ENCODE measurements around the gene ERN1.
"Not testable (repeated sequence)": the region's sequence is repeated elsewhere in the genome, so short reads cannot be mapped to it uniquely, and the experiment has no call there.

ERN1 gene

DNA sequence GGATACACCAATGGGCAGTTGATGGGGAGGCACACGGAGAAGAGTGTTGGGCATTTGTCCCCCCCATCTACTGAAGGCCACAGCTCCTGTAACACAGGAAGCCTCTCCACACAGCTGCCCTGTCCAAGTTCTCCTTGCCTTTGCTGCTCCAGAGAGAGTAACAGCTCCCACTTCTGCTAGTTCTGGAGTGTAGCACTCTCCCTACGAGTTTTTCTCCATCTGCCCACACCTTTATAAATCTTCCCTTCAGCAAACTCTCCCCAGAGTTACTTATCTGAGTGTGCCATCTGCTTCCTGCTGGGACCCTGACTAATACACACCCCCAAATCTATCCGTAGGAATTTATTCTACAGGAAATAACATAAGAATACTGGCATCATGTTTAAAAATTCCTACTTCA is 42.6 kb upstream of the ERN1 start:
- TF ChIP-seq CTCF (IDR thresholded peaks at IDR 0.05; ENCODE audit: extremely low read depth, missing control alignments) = no peak
- no peak for DNase-seq (ENCODE audit: low spot score)

DNA sequence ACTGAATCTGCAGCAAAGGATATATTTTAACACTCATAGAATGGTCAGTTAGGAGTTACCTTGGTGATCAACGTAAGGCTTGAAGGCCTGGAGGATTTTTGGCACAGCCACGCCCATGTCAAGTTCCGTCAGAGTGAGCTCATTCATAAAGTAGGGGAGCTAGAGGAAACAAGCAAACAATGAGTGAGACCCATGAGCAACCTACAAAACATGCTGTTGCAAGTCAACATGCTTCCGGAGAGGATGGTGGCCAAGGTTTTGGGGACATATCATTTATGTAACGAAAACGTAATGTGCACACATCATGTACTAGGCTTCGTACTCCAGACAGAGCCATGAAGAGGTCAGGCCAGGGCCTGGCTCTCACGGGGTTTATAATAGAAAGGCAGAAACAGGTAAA is 41.1 kb upstream of the ERN1 start:
- no peak for TF ChIP-seq CTCF (IDR thresholded peaks at IDR 0.05; ENCODE audit: extremely low read depth, missing control alignments)
- DNase-seq (ENCODE audit: low spot score) = no peak

GRCh38 chr17:64170286-64170685 is 40.3 kb upstream of the ERN1 start:
- no peak for DNase-seq (ENCODE audit: low spot score)
- TF ChIP-seq CTCF (IDR thresholded peaks at IDR 0.05; ENCODE audit: extremely low read depth, missing control alignments) = no peak

DNA sequence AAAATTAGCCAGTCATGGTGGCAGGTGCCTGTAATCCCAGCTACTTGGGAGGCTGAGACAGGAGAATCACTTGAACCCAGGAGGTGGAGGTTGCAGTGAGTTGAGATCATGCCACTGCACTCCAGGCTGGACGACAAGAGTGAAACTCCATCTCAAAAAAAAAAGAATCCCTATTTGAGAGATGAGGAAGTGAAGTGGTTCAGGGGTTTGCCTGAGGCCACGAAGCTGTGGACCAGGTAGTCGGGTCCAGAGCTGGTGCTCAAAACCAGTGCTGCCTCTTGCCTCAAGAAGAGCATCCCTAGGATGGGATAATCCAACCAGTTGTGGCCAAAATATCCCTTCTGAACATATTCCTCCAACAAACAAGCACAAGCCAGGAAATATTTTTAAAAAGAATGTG is 37.7 kb upstream of the ERN1 start:
- not testable (repeated sequence) for DNase-seq (ENCODE audit: low spot score)

DNA sequence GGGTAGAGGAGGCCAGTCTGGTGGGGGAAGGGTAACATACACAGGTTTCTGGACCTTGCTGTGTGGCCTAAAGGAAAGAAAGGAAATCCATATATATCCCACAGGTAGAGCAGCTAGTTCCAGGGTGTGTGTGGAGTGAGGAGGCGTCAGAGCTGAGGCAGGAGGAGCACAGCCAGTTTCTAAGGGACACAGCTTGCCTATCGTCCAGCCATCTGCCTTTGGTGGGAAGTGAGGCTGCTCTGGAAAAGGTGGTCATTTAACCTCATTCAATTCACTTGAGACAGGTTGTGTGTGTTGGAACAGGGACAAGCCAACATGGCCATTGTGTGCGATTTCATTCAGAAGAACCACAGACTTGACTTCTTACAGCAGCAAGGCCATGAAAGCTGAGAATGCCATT is 36.9 kb upstream of the ERN1 start:
- DNase-seq (ENCODE audit: low spot score) = no peak
- TF ChIP-seq CTCF (IDR thresholded peaks at IDR 0.05; ENCODE audit: extremely low read depth, missing control alignments) = no peak

DNA sequence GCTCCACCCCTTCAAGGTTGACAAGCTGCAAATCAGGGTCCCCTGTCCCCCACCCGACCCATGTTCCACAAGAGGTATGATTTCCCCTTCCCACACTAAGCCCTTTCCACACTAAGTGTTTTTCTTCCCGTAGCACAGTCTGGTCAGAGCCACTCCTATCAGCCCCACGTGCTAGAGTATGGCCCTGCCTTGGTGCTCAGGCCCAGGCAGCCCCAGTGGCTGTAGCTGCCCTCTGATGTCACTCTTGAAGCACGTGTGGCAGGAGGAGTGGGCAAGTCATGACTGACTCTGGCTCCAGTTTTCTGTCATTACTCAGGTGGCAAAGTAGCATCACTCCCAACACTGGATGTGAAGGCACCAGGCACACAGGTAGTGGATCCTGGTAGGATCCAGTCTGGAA is 35.4 kb upstream of the ERN1 start:
- no peak for DNase-seq (ENCODE audit: low spot score)
- TF ChIP-seq CTCF (IDR thresholded peaks at IDR 0.05; ENCODE audit: extremely low read depth, missing control alignments) = no peak

- DNase-seq (ENCODE audit: low spot score) = no peak
- no peak for TF ChIP-seq CTCF (IDR thresholded peaks at IDR 0.05; ENCODE audit: extremely low read depth, missing control alignments)
Measured at GRCh38 chr17:64164596-64165285, 34.8 kb upstream of the ERN1 start.

- no peak for TF ChIP-seq CTCF (IDR thresholded peaks at IDR 0.05; ENCODE audit: extremely low read depth, missing control alignments)
- DNase-seq (ENCODE audit: low spot score) = no peak
Measured at GRCh38 chr17:64163468-64163867, 33.5 kb upstream of the ERN1 start.
